Measurements from ENCODE around the gene BRINP3.

Gene BRINP3

GRCh38 chr1:190322274-190322673 lies 155.4 kb downstream of the BRINP3 start:
- DNase-seq (ENCODE audit: low read depth), result no peak

GRCh38 chr1:190320952-190321351 lies 156.7 kb downstream of the BRINP3 start:
- DNase-seq (ENCODE audit: low read depth), result no peak

- DNase-seq (ENCODE audit: low read depth), result no peak
Measured at GRCh38 chr1:190312763-190313162, 164.9 kb downstream of the BRINP3 start.

GRCh38 chr1:190303501-190303900 lies 174.2 kb downstream of the BRINP3 start:
- no peak for DNase-seq (ENCODE audit: low read depth)

- no peak for DNase-seq (ENCODE audit: low read depth)
Measured at GRCh38 chr1:190296453-190296852, 181.2 kb downstream of the BRINP3 start.

GRCh38 chr1:190289897-190290296 lies 187.8 kb downstream of the BRINP3 start:
- no peak for DNase-seq (ENCODE audit: low read depth)

GRCh38 chr1:190286111-190286510 lies 191.6 kb downstream of the BRINP3 start:
- DNase-seq (ENCODE audit: low read depth), result no peak

GRCh38 chr1:190277107-190277506 lies 200.6 kb downstream of the BRINP3 start:
- DNase-seq (ENCODE audit: low read depth), result no peak

- no peak for DNase-seq (ENCODE audit: low read depth)
Measured at GRCh38 chr1:190274721-190275120, 202.9 kb downstream of the BRINP3 start.

GRCh38 chr1:190273161-190273560 lies 204.5 kb downstream of the BRINP3 start:
- DNase-seq (ENCODE audit: low read depth), result no peak

GRCh38 chr1:190262538-190262937 lies 215.1 kb downstream of the BRINP3 start:
- no peak for DNase-seq (ENCODE audit: low read depth)

- no peak for DNase-seq (ENCODE audit: low read depth)
Measured at GRCh38 chr1:190259424-190259823, 218.2 kb downstream of the BRINP3 start.

- no peak for DNase-seq (ENCODE audit: low read depth)
Measured at GRCh38 chr1:190258003-190258402, 219.7 kb downstream of the BRINP3 start.

- no peak for DNase-seq (ENCODE audit: low read depth)
Measured at GRCh38 chr1:190252046-190252445, 225.6 kb downstream of the BRINP3 start.

- no peak for DNase-seq (ENCODE audit: low read depth)
Measured at GRCh38 chr1:190250368-190250767, 227.3 kb downstream of the BRINP3 start.

- no peak for DNase-seq (ENCODE audit: low read depth)
Measured at GRCh38 chr1:190244406-190244805, 233.3 kb downstream of the BRINP3 start.

- DNase-seq (ENCODE audit: low read depth), result no peak
Measured at GRCh38 chr1:190243056-190243455, 234.6 kb downstream of the BRINP3 start.

- DNase-seq (ENCODE audit: low read depth), result no peak
Measured at GRCh38 chr1:190226006-190226405, 251.7 kb downstream of the BRINP3 start.

GRCh38 chr1:190212450-190212849 lies 265.2 kb downstream of the BRINP3 start:
- no peak for DNase-seq (ENCODE audit: low read depth)

- DNase-seq (ENCODE audit: low read depth), result no peak
Measured at GRCh38 chr1:190207733-190208132, 269.9 kb downstream of the BRINP3 start.

GRCh38 chr1:190205713-190206112 lies 272.0 kb downstream of the BRINP3 start:
- no peak for DNase-seq (ENCODE audit: low read depth)

- DNase-seq (ENCODE audit: low read depth), result no peak
Measured at GRCh38 chr1:190196020-190196419, 281.6 kb downstream of the BRINP3 start.

- no peak for DNase-seq (ENCODE audit: low read depth)
Measured at GRCh38 chr1:190193508-190194115, 284.1 kb downstream of the BRINP3 start.

- DNase-seq (ENCODE audit: low read depth), result no peak
Measured at GRCh38 chr1:190192627-190193026, 285.0 kb downstream of the BRINP3 start.

- no peak for DNase-seq (ENCODE audit: low read depth)
Measured at GRCh38 chr1:190183588-190183987, 294.1 kb downstream of the BRINP3 start.
